ENCODE measurements around the gene CASKIN1.

DNA sequence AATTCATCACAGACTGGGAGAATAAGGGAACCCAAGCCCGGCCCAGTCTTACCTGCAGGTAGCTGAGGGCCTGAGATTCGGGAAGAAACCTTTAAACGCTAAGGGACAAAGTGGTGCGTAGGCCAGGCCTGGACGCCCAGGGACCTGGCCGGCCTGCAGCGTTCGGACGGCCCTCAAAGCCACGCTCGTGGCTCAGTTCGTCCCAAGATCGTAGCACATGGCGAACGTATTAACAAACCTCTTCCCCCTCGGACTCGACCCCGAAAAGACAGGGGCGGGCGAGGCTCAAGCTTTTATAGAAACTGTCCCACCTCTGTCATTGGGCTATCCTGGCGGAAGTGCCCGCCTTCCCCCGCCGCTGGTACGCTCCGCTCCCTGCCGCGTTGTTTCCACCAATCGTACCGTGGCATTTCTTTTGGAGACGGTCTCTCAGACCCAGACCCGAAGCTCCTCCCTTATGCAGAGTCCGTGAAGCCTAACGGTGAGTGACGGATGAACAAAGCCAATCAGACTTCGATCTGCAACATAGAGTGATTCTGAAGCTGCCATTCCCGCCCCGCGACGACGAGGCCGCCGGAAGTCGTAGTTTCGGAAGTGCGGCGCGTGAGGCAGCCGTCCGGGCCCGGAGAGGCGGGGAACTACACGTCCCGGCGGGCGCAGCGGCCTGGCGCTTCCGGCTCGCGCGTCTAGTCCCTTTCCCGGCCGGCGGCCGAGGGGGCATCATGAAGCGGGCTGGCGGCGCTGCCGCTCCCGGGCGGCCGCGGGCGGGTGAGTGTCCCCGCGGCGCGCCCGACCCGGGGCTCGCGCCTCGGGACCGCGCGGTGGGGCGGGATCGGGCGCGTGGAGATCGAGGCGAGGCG lies 41.1 kb downstream of the CASKIN1 start, which contains the start of gene TRAF7:
- TF ChIP-seq YY1 (IDR thresholded peaks at IDR 0.05; ENCODE audit: insufficient read depth, insufficient read length), result no peak
- no peak for TF ChIP-seq ZNF274 (IDR thresholded peaks at IDR 0.05; ENCODE audit: low read depth, low read length)

Measured in NT2/D1 (cell line).